Renal pelvis (tissue), 4 donors: Measurements from ENCODE around the gene CMYA5. TPM values are rescaled to one million over a fixed set of nuclear protein-coding genes. Genes with fewer than 3 reads are reported as not detected.
"Not testable (repeated sequence)": the region's sequence is repeated elsewhere in the genome, so short reads cannot be mapped to it uniquely, and the experiment has no call there.

ENCODE experiments used
- DNase-seq: peaks from one replicate; pipeline ENCODE4 v3.0.0-alpha.2; 2013
- polyA plus RNA-seq, 3 donors: library from polyadenylated mRNA; unstranded; fragments of 120-200 nt; gene quantifications; one replicate each; pipeline ENCODE4 v1.2.1, GENCODE V29; 2013; ENCODE audit not compliant: insufficient read length in 3 of 3

The CMYA5 gene
- polyA plus RNA-seq, 3 donors: 17.7 to 27.6 (median 23.3) TPM

DNA sequence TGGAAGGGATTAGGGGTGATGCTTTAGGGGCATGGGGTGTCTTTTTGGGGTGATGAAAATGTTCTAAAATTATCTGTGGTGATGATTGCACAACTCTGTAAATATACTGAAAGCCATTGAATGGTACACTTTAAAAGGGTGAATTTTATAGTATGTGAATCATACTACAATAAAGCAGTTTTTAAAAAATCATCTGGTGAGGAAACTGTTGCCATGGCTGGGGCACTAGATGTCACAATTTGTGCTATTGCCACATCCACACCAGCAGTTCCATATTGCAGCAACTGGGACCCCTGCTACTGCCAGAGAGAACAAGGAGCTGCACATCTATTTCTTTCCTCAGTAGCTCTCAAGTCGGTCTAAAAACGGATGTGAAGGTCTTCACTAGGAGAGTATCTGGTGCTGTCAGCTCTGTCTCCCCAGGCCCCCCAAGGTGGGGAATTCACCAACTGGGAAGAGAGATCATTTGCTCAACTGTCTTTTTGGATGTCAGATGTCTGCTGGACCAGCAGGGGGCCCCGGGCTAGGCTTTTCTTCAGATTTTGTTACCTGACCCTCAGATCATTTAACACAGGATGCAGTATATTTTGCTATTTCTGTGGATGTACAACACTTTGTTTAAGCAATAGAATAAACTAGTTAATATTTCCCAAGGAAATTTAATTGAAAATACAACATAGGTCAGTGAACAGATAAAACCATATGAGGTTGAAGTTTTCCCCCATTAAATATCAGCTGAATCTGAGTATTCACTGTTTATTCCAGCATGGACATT, 13.2 kb downstream of the CMYA5 start:
- no peak for DNase-seq

DNA sequence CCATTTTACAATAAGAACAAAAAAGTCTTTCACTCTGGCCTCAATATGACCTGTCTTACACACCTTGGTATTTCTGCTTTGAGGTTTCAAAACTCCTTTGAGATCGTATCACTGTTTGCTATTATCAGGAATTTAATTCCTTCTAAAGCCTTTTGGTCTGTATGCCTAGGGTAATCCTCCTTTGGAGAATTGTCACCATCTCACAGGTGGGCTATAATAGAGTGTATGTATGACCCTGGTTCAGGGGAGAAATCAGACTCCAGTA, 13.7 kb downstream of the CMYA5 start:
- DNase-seq: no peak

GRCh38 chr5:79704553-79704952, 14.9 kb downstream of the CMYA5 start:
- no peak for DNase-seq

DNA sequence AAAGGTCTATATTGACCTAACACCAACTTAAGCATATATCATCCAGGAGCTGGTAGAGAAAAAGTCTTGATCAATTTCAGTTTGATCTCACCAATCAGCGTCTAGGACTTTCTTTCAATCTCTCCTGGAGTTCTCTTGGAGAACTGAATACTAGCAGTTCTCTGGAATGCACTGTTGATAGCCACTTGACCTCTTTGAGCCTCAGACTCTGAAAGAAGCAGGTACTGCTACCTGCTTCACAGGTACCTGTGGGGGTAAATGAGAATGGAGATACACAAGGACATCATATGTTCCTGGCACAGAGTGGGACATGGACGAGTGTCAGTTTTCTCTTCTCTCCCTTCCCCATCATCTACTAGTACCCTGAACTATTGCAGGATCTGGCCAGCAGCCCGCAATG, 16.0 kb downstream of the CMYA5 start:
- no peak for DNase-seq

DNA sequence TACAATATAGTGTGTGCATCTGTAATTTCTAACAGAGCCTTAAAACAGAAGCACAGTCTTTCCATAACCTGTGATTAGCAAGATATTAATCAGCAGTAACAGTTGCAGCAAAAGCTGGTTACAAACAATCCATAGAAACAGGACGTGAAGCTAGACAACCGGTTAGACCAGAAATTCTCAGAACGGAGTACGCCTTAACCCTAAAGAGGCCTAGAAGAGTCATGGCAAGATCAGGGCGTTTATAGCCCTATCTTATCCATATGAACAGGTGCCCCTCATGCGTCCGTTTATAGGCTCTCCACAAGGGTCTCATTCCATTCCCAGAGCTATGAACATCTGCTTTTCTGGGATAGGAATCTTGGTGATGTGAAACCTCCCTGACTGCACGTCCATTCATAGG, 16.7 kb downstream of the CMYA5 start:
- not testable (repeated sequence) for DNase-seq

DNA sequence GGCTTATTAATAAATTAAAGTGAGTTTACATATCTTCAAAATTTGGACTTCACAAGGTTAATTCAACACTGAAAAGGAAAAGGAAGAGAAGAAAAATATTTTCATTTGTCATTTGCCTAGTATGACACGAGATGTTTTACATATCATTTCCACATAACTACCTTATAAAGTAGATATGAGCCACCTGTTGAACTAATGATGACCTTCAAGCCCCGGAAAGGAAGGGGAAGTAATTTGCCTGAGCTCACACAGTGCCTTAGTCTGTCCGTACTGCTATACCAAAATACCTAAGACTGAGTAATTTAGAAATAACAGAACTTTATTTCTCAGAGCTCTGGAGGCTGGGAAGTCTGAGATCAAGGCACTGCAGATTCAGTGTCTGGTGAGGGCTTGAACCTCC, 17.9 kb downstream of the CMYA5 start:
- no peak for DNase-seq

DNA sequence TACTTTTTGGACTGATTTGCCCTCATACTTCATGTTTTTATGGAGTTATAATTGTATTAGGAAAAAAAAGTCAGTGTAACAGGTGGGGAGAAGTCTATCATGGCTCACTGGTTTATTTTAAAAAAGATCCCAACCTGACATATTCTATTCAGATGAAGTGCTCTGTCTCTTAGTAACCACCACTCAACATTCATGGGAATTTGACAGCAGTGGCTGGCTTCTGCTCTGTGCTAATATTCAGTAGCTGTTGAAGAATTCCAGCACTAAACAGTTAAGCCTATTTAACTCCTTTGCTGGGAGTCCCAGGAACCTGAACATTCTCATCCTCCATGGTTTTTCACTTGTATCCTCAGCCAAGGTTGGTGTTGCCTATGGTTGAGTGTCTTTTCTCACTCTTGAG, 23.1 kb downstream of the CMYA5 start:
- DNase-seq: no peak

DNA sequence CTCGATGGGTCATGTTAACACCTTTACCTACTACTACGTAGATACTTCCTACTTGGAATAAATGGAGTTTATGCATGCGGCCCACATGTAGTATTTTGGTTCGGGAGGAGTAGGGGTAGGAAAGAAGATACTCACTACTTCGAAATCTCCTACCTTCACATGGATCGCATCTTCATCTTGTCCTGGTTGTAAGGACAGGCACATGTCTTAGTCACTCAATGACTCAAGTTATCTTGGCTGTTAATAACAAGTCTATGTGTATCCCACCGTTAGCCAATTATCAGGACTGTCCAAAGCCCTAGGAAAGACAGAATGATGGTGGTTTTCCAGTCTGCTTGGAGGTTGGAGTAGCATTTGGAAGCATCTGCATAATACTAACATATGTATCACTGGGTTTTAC, 24.1 kb downstream of the CMYA5 start:
- DNase-seq: no peak

DNA sequence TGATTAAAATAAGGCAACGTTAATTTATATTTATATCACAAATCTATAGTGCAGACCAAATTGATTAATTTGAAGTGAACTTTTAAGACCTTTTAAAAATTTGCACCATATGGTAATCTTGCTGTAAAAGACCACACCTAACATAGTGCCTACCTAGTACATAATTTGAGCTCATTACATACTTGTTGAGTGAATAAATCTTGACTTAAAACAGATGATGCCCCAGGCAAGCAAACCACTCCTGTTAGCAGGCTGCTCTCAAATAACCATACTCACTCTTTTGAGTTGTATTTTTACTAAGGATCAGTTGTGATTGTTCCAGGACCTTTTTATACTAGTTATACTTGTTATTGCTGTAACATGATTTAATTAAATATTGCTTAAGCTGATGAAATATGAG, 27.2 kb downstream of the CMYA5 start:
- DNase-seq: no peak

DNA sequence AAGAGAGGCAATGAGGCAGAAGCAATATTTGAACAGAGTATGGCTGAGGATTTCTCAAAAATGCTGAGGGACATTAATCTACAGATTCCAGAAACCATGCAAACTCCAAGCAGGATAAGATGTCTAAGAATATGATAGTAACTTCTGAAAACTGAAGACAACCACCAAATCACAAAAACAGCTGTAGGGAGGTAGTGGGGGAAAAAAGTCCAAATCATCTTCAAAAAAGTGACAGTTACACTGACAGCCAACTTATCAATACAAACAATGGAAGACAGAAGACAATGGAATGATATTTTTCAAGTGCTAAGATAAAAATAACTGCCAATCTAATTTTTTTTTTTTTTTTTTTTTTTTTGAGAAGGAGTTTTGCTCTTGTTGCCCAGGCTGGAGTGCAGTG, 30.5 kb downstream of the CMYA5 start:
- no peak for DNase-seq

DNA sequence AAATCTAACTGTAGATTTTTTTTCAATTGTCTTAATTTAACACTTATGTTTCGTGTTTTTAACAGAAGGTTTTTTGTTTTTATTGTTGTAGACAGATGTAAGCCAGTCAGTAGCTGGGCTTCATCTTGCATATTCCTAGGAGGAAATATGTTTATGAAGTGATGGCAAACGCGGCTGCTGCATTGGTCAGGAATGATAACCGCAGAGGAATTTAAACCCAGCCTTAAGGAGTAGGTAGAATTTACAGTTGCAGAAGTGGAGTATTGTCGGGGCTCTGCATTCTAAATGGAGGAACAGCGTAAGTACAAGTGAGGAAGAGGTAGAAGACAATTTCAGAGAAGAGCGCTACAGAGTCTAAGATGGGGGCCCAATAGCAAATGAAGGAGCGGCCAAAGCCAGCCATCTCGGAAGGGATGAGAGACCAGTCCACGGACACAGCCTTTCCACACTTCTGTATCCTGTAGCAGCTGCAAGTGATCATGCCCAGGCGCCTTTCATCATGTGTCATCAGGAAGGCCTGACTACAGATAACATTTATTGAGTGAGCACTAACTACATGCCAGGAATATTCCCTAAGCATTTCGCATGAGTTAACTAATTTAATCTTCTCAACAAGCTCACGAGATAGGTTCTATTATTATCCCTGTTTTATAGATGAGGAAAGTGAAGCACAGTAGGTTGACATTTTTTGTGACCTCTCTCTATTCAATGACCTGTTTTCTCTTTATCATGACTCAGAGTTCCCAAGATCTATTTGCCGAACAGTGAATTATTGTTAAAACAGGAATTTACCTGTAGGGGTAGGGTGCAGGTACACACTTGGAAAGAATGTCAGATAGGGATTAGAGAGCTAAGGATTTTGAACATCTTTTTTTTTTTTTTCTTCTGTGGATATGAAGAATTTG, 38.1 kb downstream of the CMYA5 start:
- DNase-seq: no peak

GRCh38 chr5:79728396-79728795, 38.8 kb downstream of the CMYA5 start:
- no peak for DNase-seq

DNA sequence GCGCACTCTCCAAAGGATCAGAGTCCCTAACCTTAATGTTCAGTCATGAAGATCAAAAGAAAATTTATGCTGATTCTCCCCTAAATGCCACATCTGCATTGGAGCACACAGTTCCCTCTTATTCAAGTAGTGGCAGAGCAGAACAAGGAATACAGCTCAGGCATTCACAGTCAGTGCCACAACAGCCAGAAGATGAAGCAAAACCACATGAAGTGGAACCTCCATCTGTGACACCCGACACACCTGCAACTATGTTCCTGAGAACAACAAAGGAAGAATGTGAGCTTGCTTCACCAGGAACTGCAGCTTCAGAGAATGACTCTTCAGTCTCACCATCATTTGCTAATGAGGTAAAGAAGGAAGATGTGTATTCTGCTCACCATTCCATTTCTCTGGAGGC, 40.0 kb downstream of the CMYA5 start:
- DNase-seq: no peak

DNA sequence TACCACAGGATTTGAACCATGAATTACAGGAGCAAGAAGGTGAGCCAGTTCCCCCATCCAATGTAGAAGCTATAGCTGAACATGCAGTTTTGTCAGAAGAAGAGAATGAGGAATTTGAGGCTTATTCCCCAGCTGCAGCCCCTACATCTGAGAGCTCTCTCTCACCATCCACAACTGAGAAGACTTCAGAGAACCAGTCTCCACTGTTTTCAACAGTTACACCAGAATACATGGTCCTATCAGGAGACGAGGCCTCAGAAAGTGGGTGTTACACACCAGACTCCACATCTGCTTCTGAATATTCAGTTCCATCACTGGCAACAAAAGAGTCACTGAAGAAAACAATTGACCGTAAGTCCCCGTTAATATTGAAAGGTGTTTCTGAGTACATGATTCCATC, 40.9 kb downstream of the CMYA5 start:
- DNase-seq: no peak

DNA sequence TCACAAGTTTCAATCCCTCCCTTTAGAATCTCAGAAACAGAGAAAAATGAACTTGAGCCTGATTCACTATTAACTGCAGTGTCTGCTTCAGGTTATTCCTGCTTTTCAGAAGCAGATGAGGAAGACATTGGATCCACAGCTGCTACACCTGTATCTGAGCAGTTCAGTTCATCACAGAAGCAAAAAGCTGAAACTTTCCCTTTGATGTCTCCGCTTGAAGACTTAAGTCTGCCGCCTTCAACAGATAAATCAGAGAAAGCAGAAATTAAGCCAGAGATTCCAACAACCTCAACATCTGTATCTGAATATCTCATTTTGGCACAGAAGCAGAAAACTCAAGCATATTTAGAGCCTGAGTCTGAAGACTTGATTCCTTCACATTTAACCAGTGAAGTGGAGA, 42.1 kb downstream of the CMYA5 start:
- no peak for DNase-seq

- DNase-seq: no peak
Measured at GRCh38 chr5:79736528-79737514, 47.2 kb downstream of the CMYA5 start.

DNA sequence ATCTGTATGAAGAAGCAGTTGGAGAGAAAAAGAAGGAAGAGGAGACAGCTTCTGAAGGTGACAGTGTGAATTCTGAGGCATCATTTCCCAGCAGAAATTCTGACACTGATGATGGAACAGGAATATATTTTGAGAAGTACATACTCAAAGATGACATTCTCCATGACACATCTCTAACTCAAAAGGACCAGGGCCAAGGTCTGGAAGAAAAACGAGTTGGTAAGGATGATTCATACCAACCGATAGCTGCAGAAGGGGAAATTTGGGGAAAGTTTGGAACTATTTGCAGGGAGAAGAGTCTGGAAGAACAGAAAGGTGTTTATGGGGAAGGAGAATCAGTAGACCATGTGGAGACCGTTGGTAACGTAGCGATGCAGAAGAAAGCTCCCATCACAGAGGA, 48.7 kb downstream of the CMYA5 start:
- no peak for DNase-seq

- DNase-seq: no peak
Measured at GRCh38 chr5:79742549-79743136, 53.0 kb downstream of the CMYA5 start.

GRCh38 chr5:79743846-79744605, 54.4 kb downstream of the CMYA5 start:
- no peak for DNase-seq

DNA sequence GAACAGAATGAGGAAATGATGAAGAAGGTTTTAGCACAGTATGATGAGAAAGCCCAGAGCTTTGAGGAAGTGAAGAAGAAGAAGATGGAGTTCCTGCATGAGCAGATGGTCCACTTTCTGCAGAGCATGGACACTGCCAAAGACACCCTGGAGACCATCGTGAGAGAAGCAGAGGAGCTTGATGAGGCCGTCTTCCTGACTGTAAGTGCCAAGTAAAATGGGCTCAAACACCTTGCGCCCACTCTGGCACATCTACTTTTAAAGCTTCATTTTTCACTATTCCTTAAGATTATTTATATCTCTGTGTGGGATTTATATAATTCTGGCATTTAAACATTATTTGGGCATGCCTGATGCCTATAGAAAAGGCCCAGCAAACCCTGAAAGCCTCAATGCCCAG, 55.6 kb downstream of the CMYA5 start:
- DNase-seq: no peak
